SK-N-SH treated with all-trans-retinoic acid at 6 μM for 48 hours (cell line): Measurements from ENCODE around the gene FREY1.
A peak's percentile ranks its signal among the peaks of the same experiment; 100 is the strongest.

Source experiments
- ATAC-seq: fragments of 200-7000 bp; cut with Tn5 transposase; 3 replicates; pipeline ENCODE4 v1.9.1; 2020; ENCODE audit warnings: mild to moderate bottlenecking, moderate library complexity
- CREB5 ChIP-seq: fragments of 250-450 bp; sonication (Bioruptor Pico); IDR thresholded peaks from 2 replicates; pipeline ENCODE4 v1.5.1; 2020; ENCODE audit warnings: low read depth, mild to moderate bottlenecking, moderate library complexity
- CSDC2 ChIP-seq: fragments of 250-450 bp; sonication (Bioruptor Pico); IDR thresholded peaks from 2 replicates; pipeline ENCODE4 v1.5.0; 2020; ENCODE audit warnings: mild to moderate bottlenecking, moderate library complexity
- ESRRG ChIP-seq: fragments of 250-450 bp; sonication (Bioruptor Pico); IDR thresholded peaks from 2 replicates; pipeline ENCODE4 v1.6.1; 2021; ENCODE audit warnings: mild to moderate bottlenecking
- GLIS3 ChIP-seq: fragments of 250-450 bp; sonication (Bioruptor Pico); IDR thresholded peaks from 2 replicates; pipeline ENCODE4 v1.5.0; 2020; ENCODE audit warnings: mild to moderate bottlenecking, moderate library complexity
- ISL1 ChIP-seq: fragments of 250-450 bp; sonication (Bioruptor Pico); IDR thresholded peaks from 2 replicates; pipeline ENCODE4 v2.1.2; 2022; ENCODE audit warnings: mild to moderate bottlenecking, moderate library complexity
- OSR1 ChIP-seq: fragments of 250-450 bp; sonication (Bioruptor Pico); IDR thresholded peaks from 2 replicates; pipeline ENCODE4 v1.8.0; 2022; ENCODE audit warnings: moderate library complexity, mild to moderate bottlenecking, inconsistent platforms
- PPARA ChIP-seq: fragments of 250-450 bp; sonication (Bioruptor Pico); IDR thresholded peaks from 2 replicates; pipeline ENCODE4 v1.5.0; 2020; ENCODE audit warnings: mild to moderate bottlenecking, borderline replicate concordance
- RARB ChIP-seq: fragments of 250-450 bp; sonication (Bioruptor Pico); IDR thresholded peaks from 2 replicates; pipeline ENCODE4 v1.8.0; 2021; ENCODE audit warnings: mild to moderate bottlenecking, moderate library complexity
- SNAI2 ChIP-seq: fragments of 250-450 bp; sonication (Bioruptor Pico); IDR thresholded peaks from 2 replicates; pipeline ENCODE4 v1.5.0; 2020; ENCODE audit warnings: mild to moderate bottlenecking, moderate library complexity
- TOX ChIP-seq: fragments of 250-450 bp; sonication (Bioruptor Pico); IDR thresholded peaks from 2 replicates; pipeline ENCODE4 v1.8.0; 2021; ENCODE audit warnings: mild to moderate bottlenecking, moderate library complexity, borderline replicate concordance
- ZC3H10 ChIP-seq: fragments of 250-450 bp; sonication (Bioruptor Pico); IDR thresholded peaks from 2 replicates; pipeline ENCODE4 v1.5.1; 2021; ENCODE audit warnings: mild to moderate bottlenecking, moderate library complexity
- ZFP3 ChIP-seq: fragments of 250-450 bp; sonication (Bioruptor Pico); IDR thresholded peaks from 2 replicates; pipeline ENCODE4 v1.5.0; 2020; ENCODE audit warnings: mild to moderate bottlenecking, moderate library complexity
- ZFP30 ChIP-seq: fragments of 450-650 bp; formaldehyde crosslinking; IDR thresholded peaks from 2 replicates; pipeline ENCODE4 v1.5.0; 2022; ENCODE audit warnings: mild to moderate bottlenecking, moderate library complexity
- ZNF565 ChIP-seq: fragments of 450-650 bp; formaldehyde crosslinking; conservative IDR thresholded peaks from 2 replicates; pipeline ENCODE4 v1.5.0; 2020; ENCODE audit warnings: low read depth, mild to moderate bottlenecking, moderate library complexity
- ZNF70 ChIP-seq: fragments of 450-650 bp; formaldehyde crosslinking; IDR thresholded peaks from 2 replicates; pipeline ENCODE4 v1.5.0; 2020; ENCODE audit warnings: mild to moderate bottlenecking, moderate library complexity
- ZNF8 ChIP-seq: fragments of 450-650 bp; formaldehyde crosslinking; IDR thresholded peaks from 2 replicates; pipeline ENCODE4 v1.5.0; 2020; ENCODE audit warnings: mild to moderate bottlenecking, moderate library complexity
- TF ChIP-seq, protein P1 (sequence below): fragments of 250-450 bp; sonication (Bioruptor Pico); IDR thresholded peaks from 2 replicates; pipeline ENCODE4 v1.5.0; 2020; ENCODE audit warnings: mild to moderate bottlenecking, moderate library complexity
- TF ChIP-seq, protein P2 (sequence below): fragments of 250-450 bp; sonication (Bioruptor Pico); IDR thresholded peaks from 2 replicates; pipeline ENCODE4 v1.8.0; 2021; ENCODE audit warnings: low read depth, mild to moderate bottlenecking, moderate library complexity, borderline replicate concordance
- TF ChIP-seq, protein P3 (sequence below): fragments of 250-450 bp; sonication (Bioruptor Pico); IDR thresholded peaks from 2 replicates; pipeline ENCODE4 v1.8.0; 2020; ENCODE audit warnings: mild to moderate bottlenecking, moderate library complexity, borderline replicate concordance
- TF ChIP-seq, protein P4 (sequence below): fragments of 250-450 bp; sonication (Bioruptor Pico); IDR thresholded peaks from 2 replicates; pipeline ENCODE4 v1.5.1; 2021; ENCODE audit warnings: mild to moderate bottlenecking, moderate library complexity

The FREY1 gene

DNA sequence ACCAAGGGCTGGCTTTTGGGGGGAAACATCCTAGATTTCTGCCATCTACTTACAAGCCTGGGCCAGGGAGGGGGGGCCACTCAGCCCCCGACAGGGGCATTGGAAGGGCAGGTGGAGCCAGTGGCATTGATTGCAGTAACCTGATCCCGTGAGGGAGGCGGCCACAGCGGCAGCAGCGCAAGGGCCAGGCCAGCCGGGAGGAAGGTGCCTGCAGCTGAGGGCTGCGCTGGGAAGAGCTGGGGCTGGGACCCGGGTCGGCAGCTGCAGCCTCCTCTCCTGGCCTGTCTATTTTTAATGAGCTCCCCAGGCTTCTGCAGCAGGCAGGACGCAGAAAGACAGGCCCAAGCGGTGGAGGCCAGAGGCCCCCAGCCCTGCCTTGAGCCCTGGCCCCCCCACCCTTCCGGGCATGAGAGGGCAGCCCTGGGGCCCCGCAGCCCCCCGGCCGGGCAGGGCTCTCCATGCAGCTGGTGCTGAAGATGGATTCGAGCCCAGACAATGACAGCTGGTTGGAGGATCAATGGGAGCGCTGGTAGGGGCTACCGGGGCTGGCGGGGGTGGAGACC, 10.6 kb downstream of the FREY1 start:
- TF ChIP-seq SNAI2 (CRISPR knock-in tag), result no peak
- TF ChIP-seq CREB5 (CRISPR knock-in tag), result no peak
- no peak for TF ChIP-seq GLIS3
- TF ChIP-seq ZFP30, result no peak
- TF ChIP-seq, protein P1, sequence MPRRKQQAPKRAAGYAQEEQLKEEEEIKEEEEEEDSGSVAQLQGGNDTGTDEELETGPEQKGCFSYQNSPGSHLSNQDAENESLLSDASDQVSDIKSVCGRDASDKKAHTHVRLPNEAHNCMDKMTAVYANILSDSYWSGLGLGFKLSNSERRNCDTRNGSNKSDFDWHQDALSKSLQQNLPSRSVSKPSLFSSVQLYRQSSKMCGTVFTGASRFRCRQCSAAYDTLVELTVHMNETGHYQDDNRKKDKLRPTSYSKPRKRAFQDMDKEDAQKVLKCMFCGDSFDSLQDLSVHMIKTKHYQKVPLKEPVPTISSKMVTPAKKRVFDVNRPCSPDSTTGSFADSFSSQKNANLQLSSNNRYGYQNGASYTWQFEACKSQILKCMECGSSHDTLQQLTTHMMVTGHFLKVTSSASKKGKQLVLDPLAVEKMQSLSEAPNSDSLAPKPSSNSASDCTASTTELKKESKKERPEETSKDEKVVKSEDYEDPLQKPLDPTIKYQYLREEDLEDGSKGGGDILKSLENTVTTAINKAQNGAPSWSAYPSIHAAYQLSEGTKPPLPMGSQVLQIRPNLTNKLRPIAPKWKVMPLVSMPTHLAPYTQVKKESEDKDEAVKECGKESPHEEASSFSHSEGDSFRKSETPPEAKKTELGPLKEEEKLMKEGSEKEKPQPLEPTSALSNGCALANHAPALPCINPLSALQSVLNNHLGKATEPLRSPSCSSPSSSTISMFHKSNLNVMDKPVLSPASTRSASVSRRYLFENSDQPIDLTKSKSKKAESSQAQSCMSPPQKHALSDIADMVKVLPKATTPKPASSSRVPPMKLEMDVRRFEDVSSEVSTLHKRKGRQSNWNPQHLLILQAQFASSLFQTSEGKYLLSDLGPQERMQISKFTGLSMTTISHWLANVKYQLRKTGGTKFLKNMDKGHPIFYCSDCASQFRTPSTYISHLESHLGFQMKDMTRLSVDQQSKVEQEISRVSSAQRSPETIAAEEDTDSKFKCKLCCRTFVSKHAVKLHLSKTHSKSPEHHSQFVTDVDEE (CRISPR knock-in tag), result no peak
- ATAC-seq, result peak; percentile 36

DNA sequence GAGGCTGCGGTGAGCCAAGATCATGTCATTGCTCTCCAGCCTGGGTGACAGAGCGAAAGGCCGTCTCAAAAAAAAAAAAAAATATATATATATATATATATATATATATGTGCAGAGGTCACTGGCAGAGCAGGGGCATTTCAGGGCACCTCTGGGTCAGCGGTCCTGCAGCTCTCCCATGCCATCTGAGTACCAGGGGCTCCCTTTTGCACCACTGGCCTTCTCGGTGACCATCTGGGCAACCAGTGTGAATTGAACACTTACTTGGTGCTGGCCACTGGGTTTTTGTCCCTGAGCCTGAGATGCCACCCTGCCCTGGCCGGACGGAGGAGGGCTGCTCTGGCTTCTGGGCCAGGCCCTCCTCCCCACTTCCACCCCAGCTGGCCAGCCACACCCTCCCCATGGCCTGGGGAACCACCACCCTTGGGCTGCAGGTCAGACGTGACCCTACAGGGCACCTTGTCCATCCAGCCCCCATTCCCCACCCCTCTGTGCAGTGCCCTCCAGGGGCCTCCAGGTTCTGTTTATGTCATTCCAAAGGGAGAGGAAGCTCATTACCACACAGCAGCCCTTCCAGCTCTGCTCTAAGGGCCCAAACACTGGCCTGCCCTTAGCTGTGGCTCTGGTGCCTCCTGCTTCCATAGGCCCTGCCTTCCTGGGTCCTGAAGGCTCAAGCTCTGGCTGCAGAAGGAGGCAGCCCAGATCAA, 11.4 kb downstream of the FREY1 start:
- TF ChIP-seq, protein P1 (CRISPR knock-in tag), result no peak
- no peak for TF ChIP-seq PPARA (CRISPR knock-in tag)
- no peak for TF ChIP-seq TOX
- TF ChIP-seq, protein P2, sequence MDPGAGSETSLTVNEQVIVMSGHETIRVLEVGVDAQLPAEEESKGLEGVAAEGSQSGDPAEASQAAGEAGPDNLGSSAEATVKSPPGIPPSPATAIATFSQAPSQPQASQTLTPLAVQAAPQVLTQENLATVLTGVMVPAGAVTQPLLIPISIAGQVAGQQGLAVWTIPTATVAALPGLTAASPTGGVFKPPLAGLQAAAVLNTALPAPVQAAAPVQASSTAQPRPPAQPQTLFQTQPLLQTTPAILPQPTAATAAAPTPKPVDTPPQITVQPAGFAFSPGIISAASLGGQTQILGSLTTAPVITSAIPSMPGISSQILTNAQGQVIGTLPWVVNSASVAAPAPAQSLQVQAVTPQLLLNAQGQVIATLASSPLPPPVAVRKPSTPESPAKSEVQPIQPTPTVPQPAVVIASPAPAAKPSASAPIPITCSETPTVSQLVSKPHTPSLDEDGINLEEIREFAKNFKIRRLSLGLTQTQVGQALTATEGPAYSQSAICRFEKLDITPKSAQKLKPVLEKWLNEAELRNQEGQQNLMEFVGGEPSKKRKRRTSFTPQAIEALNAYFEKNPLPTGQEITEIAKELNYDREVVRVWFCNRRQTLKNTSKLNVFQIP (CRISPR knock-in tag), result no peak
- no peak for TF ChIP-seq GLIS3
- TF ChIP-seq ISL1 (CRISPR knock-in tag), result no peak
- TF ChIP-seq SNAI2 (CRISPR knock-in tag), result no peak
- no peak for TF ChIP-seq ZFP3
- TF ChIP-seq ZC3H10, result no peak
- no peak for TF ChIP-seq ZNF565
- TF ChIP-seq ZNF70 (CRISPR knock-in tag), result no peak
- no peak for TF ChIP-seq ESRRG
- TF ChIP-seq, protein P3, sequence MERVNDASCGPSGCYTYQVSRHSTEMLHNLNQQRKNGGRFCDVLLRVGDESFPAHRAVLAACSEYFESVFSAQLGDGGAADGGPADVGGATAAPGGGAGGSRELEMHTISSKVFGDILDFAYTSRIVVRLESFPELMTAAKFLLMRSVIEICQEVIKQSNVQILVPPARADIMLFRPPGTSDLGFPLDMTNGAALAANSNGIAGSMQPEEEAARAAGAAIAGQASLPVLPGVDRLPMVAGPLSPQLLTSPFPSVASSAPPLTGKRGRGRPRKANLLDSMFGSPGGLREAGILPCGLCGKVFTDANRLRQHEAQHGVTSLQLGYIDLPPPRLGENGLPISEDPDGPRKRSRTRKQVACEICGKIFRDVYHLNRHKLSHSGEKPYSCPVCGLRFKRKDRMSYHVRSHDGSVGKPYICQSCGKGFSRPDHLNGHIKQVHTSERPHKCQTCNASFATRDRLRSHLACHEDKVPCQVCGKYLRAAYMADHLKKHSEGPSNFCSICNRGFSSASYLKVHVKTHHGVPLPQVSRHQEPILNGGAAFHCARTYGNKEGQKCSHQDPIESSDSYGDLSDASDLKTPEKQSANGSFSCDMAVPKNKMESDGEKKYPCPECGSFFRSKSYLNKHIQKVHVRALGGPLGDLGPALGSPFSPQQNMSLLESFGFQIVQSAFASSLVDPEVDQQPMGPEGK (CRISPR knock-in tag), result no peak
- no peak for TF ChIP-seq ZNF8 (CRISPR knock-in tag)
- TF ChIP-seq OSR1 (CRISPR knock-in tag), result no peak
- TF ChIP-seq ZFP30, result no peak
- no peak for TF ChIP-seq CSDC2 (CRISPR knock-in tag)
- TF ChIP-seq, protein P4, sequence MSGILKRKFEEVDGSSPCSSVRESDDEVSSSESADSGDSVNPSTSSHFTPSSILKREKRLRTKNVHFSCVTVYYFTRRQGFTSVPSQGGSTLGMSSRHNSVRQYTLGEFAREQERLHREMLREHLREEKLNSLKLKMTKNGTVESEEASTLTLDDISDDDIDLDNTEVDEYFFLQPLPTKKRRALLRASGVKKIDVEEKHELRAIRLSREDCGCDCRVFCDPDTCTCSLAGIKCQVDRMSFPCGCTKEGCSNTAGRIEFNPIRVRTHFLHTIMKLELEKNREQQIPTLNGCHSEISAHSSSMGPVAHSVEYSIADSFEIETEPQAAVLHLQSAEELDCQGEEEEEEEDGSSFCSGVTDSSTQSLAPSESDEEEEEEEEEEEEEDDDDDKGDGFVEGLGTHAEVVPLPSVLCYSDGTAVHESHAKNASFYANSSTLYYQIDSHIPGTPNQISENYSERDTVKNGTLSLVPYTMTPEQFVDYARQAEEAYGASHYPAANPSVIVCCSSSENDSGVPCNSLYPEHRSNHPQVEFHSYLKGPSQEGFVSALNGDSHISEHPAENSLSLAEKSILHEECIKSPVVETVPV (CRISPR knock-in tag), result no peak
- TF ChIP-seq RARB, result no peak
- no peak for ATAC-seq
